Inflammatory macrophage (primary cell): Measurements from ENCODE around the gene SLC26A5.
"Not testable (repeated sequence)": the region's sequence is repeated elsewhere in the genome, so short reads cannot be mapped to it uniquely, and the experiment has no call there.

Experiments
- DNase-seq, 2 donors: peaks; one replicate each; pipeline ENCODE4 v3.0.0-alpha.2; 2020 to 2022

SLC26A5 gene

DNA sequence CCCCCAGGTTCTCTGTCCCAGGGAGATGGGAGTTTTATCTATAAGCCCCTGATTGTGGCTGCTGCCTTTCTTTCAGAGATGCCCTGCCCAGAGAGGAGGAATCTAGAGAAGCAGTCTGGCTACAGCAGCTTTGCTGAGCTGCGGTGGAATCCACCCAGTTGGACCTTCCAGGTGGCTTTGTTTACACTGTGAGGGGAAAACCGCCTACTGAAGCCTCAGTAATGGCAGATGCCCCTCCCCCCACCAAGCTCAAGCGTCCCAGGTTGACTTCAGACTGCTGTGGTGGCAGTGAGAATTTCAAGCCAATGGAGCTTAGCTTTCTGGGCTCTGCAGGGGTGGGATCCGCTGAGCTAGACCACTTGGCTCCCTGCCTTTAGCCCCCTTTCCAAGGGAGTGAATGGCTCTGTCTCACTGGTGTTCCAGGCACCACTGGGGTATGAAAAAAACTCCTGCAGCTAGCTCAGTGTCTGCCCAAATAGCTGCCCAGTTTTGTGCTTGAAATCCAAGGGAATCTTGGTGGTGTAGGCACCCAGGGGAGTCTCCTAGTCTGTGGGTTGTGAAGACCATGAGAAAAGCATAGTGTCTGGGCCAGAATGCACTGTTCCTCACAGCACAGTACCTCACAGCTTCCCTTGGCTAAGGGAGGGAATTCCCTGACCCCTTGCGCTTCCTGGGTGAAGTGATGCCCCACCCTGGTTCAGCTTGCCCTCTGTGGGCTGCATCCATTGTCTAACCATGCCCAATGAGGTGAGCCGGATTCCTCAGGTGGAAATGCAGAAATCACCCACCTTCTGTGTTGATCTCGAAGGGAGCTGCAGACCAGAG is 40.0 kb downstream of the SLC26A5 start:
- not testable (repeated sequence) for DNase-seq

DNA sequence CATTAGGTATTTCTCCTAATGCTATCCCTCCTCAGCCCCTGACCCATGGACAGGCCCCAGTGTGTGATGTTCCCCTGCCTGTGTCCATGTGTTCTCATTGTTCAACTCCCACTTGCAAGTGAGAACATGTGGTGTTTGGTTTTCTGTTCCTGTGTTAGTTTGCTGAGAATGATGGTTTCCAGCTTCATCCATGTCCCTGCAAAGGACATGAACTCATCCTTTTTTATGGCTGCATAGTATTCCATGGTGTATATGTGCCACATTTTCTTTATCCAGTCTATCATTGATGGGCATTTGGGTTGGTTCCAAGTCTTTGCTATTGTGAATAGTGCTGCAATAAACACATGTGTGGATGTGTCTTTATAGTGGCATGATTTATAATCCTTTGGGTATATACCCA is 46.3 kb downstream of the SLC26A5 start:
- DNase-seq = not testable (repeated sequence)

DNA sequence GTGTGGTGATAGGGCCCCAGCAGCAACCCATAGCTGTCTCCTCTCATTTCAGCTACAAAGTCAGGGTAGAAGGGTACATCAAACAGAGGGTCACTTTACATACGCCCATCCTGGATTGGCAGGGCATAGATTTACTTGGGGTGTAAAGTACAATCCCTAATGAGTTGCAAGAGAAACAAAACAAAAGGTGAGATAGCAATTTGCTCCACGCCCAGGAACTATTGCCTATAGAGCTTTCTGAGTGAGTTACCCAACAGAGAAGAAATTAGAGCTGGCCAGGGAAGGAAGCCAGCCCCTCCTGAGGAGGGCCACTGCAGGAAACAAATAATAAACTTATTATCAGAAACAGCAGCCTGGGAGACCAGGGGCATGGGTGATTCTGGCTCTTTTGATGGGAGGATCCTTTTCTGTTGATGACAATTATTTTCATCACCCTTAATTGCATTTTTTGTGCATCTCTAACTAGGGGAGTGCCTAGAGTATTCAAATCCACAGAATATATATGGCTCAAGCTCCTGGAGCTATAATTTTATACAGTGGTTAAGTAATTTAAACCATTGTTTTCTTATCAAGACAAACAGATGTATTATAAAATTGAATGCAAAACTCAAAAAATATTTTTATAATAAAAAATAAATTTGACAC is 47.4 kb downstream of the SLC26A5 start:
- DNase-seq = no peak

DNA sequence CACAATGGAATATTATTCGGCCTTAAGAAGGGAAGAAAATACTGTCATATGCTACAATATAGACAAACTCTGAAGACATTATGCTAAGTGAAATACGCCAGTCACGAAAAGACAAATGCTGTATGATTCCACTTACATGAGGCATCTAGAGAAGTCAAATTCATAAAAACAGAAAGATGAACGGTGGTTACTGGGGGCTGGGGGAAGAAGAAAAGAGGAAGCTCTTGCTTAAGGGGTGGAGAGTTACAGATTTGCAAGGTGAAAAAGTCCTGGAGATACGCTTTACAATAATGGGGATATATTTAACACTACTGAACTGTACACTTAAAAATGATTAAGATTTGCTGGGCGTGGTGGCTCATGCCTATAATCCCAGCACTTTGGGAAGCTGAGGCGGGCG is 49.5 kb downstream of the SLC26A5 start:
- no peak for DNase-seq

DNA sequence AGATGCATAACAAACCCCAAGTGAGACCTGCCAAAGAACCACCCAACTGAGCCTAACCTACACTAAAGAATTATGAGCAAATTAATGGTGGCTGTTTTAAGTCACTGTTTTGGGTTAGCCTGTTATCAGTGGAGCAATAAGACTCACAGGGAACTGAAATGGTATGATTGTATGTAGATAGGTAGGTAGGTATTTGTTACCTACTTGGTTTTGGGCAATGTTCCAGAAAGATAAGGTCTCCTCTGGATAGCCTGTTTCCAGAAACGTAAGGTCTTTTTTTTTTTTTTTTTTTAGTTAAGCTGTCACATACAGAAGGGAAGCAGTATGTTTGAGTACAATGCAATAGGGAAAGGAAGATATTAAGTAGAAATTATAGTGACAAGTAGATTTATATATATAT is 50.9 kb downstream of the SLC26A5 start:
- no peak for DNase-seq

DNA sequence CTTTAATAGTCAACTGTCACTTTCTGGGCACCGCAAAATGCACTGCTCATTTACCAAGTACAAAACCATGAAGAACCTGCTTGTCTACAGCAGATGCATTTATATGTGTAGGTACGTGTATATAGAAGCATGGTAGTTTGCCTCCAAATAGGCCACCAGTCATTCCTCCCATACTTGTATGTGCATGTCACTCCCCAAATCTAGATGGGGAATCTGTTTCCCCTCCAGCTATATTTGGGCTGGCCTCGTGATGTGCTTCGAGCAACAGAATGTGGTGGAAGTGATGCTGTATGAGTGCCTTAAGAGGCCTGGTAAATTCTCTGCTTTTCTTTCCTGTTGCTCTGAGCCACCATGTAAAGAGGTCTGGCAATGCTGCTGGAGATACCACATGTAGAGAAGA is 51.4 kb downstream of the SLC26A5 start:
- DNase-seq = no peak

DNA sequence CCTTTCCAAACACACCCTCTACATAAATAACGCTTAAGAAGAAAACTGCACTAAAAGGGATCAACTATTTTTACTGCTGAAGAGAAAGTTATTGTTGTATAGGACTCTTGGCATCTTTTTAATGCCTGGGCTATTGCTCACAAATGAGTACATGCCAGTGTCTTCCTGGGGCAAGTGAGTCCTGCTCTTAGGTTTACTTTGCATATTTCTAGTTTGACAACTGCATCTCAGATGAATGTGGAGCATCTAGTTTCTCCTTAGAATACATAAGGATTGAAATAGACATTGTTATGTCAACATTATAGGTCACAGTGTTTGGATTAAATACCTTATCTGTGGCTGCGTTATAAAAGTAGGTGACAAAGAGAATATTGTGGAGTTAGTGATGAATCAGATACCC is 54.0 kb downstream of the SLC26A5 start:
- DNase-seq = no peak

DNA sequence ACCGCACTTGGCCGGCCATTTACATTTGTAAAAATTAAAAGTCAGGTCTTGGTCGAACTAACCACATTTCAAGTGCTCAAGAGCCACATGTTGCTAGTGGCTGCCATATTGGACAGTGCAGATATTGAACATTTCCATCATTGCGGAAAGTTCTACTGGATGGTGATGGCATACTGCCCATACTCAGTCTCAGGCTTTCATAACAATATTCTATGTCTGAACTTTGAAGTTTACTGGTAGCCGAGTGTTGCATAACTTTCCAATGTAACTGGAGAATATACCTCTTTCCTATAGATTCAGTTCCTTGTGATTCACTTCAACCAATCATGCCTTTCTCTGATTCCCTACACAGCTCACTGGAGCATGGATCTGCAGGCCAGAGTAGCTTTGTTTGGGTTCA is 54.9 kb downstream of the SLC26A5 start:
- no peak for DNase-seq

DNA sequence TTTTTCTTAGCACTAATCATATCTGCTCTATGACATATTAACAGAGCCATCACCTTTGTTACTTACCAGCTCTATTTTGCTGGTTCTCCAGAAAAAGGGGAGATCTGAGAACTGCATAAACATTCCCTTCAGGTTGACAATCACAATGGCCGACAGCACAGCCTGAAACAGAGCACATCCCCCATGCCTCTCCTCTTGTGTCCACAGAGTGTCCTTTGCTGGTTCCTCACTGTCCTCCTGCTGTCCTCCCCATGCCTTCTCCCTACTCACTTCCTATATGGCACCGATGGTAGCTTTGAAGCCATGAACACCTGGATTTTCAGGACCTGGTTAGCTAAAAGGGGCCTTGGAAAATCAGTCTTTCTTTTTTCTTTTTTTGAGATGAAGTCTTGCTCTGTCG is 56.7 kb downstream of the SLC26A5 start:
- no peak for DNase-seq

DNA sequence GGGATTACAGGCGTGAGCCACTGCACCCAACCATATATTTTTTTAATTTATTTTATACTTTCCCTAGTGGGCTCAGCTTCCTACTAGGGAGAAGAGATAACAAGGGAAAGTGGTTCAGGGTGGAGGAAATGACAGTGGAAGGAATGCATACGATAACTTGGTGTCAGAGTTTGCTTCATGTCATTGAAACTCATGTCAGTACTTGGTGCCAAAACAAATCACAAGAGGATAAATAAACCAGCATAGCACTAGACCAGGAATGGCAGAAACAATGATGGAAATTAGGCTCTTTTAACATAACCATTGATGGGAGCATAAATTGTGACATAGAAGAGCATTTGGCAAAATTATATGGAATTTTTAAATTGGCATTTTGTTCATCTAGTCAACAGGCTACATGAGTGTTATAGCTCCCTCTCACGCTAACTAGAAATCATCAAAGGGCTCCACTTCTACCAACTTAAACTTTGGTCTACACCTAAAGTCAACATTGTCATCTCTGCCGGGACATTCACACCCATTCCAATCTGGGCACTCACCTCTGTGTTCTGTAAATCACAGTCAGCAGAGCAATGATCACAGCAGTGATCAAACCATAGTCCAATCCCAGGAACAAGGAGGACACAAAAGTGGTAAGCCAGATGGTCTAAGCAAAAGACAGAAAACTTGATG is 57.4 kb downstream of the SLC26A5 start:
- no peak for DNase-seq

DNA sequence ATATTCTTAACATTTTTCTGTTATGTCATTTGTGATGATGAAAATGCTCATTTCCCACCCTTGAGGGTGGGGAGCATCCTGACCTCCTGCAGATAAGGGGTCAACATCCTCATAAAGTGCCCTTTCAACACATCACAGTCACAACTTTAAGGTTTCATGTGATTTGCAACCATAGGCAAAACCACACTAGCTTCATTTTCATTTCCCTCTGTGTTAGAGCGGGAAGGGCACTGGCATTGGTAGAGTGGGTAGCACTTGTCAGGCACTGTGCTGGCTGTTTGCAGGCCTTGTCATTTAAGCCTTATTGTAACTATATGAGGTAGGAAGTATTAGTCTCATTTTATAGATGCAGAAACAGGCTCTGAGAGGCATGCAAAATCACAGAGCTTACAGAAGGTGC is 58.8 kb downstream of the SLC26A5 start:
- DNase-seq = peak; percentile 68 to 69

DNA sequence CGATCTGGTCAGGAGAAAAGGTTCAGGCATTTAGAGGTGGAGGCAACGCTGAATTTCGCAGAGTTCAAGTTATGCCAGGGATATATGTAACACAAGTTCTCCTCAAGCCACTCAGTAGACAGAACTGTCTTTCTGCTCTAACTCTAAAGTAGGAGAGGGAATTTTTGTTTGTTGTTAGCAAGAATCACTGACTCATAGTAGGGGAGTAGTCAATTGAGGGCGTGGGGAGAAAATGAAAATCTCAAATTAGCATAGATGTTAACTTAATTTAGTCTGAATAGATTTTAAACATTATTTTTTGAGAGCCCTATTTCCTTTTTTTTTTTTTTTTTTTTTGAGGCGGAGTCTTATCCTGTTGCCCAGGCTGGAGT is 64.0 kb downstream of the SLC26A5 start:
- peak in 1 of 2 donors; percentile 4 for DNase-seq

DNA sequence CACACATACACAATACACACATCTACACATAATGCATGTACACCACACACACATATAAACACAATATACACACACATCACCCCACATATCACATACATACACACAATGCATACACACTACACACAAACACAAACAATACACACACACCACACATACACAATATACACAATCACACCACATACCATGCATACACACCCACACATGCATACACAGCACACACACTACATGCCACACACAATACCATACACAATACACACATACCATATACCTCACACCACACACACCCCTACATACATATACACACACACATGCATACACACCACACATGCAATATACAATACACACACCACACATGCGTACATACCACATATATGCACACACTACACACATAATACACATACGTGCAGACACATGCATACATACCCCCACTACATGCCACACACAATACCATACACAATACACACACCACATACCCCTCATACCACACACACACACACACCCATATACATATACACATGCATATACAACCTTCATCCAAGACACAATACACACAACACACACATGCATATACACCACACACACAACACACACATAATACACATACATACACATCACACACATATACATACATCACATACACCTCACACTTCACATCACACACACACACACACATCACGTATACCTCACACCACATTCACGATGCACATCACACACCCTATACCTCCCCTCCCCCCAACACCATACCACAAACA is 64.6 kb downstream of the SLC26A5 start:
- no peak for DNase-seq

DNA sequence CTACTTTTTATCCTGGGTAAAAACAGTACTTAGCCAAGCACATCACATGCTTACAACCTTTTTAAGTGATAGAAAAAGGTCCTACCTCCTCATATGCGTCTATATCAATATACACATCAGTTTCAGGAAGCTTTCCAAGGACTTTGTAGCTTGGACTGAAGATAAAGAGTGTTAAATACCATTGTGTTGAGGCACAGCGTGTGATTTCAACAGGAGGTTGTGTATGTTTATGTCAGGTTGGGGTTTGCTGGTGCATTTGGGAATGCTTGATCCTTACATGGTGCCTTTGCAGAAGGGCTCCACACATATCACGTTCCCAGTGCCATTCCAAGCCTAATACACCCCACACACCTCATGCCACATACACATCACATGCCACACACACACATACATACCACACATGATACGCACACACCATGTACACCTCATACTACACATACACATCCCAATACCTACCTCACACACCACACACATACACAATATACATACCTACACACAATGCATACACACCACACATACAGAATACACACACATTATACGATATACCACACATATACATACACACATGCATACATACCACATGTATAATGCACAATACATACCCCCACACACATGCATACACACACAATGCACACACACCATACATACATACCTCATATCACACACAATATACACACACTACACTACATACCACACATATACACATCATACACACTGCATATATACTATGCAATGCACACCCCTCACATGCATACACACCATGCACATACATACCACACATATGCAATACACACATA is 65.4 kb downstream of the SLC26A5 start:
- DNase-seq = no peak

DNA sequence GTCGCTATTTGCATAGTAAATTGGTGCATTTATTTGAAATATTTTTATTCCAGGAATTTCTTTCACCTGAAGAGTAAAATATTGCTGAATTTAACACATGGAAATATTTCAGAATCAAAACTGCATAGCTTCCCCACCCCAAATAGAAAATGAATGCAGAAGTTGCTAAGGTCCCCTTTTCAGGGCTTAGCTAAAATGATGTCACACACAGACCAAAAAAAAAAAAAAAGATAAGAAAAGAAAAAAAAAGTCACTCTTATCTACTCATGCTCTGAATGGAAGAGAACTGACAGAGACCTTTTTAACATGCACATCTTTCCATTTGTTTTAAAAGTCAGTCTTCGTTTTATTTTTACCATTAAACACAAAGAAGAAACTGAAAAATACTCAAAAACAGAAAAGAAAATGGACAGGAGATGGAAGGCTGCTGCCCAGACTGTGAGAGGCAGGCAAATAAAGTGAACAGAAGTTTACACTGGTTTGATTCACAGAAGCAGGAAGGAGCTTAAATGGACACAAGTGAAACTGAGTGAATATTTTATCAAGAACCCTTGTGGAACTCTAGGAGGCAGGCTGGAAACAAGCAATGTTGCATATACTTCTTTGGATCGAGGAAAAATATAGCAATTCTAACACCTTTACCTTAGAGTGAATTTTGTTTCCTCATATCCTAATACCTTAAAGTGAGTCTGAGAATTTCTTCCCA is 66.6 kb downstream of the SLC26A5 start:
- DNase-seq = peak; percentile 21 to 45

DNA sequence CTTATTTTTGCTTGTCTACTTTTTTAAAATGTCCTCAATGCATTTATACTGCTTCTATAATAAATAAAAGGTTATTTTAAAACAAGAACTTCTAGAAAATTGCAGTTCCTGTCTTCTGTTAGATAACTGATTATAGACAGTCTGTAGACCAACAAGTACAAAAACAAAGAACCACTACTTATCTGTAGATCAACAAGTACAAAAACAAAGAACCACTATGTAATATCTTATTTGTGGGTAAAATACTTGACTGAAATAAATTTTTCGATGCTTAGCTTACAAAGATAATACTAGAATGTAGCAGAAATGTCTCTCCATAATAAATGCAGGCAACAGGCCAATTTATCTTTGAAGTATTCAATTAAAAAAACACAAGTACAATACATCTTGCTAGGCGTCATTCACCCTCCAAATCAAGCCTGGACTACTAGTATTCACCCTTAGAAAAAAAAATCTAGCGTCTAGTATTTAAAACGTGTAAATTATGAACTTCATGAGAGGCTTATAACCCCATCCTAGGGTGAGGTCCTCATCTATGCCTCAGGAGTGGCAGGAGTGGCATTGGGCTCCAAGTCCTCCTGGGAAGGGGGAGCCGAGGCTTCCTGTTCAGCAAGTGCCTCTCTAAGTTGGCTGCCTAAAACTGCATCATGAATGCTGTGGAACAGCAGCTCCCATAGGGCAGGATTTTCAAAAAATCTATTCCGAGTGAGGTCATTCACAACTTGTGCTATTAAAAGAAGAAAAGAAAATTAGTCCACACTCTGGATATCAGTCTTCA is 72.0 kb downstream of the SLC26A5 start:
- DNase-seq = no peak

DNA sequence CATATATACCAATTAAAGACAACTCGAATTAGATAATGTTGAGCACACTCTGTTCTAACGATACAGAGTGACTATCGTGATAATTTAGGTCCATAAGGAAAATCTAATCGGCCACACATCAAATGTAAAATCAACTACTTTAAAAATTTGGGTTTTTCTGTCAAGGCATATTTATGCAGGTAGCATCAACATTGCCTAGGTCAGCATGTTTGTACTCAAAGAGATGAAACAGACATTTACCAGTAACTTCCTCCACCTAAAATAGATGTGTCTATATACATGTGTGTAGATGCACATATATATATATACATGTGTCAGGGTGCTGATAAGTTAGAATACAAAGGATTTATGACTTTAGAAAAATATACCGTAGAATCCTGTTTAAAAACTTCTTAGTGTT is 76.6 kb downstream of the SLC26A5 start:
- DNase-seq = no peak

DNA sequence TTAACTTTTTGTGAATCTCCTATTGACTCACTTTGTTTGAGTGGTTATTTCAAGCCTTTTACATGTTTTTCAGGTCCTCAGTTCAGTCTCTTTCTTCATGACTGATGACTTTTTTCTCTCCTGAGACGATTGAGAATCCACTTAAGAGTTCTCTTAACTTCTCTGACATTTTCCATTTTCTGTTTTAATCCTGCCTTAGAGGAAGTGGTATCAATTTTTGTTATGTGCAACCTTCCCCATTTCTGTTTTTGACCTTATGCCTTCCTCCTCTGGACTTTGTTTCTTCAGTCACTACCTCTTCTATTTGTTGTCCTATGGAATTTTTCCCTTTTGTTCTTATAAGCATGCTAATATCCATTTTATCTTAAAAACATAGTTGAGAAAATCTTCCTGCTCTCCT is 96.2 kb downstream of the SLC26A5 start:
- DNase-seq = peak in 1 of 2 donors; percentile 48

DNA sequence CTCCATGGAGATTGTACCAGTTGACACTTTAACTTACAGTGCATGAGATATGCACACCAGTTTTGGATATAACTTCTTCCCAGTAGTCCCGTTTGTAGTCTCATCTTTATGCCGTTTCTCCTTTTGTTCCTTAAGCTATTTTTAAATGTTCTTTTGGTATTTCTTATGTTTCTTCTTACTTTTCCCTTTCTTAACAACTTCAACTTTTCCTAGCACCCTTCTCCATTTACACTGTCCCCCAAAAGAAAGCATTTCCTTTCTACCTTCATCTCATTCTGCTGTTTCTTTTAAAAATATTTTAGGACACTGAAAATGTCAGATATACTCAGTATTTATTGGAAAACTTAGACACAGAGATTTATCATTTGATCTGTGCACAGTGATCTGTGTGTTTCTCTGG is 97.0 kb downstream of the SLC26A5 start:
- DNase-seq = no peak

DNA sequence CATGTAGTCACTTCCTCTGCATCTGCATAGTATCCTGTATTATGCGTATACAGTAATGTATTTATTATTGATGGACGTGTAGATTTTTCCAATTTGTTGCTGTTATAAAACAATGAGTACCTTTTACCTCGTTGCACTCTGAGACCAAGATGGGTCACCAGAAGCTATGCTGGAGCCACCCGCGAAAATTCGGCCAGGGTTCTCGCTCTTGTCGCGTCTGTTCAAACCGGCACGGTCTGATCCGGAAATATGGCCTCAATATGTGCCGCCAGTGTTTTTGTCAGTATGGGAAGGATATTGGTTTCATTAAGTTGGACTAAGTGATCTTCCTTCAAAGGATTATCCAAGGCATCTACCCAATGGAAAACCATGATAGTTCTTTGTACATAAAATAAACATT is 97.6 kb downstream of the SLC26A5 start:
- no peak for DNase-seq
